Caco-2 (cell line): ENCODE data around the gene LIFR. TPM values are rescaled to one million over a fixed set of nuclear protein-coding genes. Genes with fewer than 3 reads are reported as not detected.
"Not testable (repeated sequence)": the region's sequence is repeated elsewhere in the genome, so short reads cannot be mapped to it uniquely, and the experiment has no call there.

ENCODE experiments used
- BruUV-seq: library from RNA; stranded (reverse); fragments of 400-500 nt; replicated peaks from 2 replicates; lab custom pipeline; 2021; lab: Mats Ljungman, UMichigan
- CTCF ChIA-PET: fragments of 300-600 bp; sonication (Branson Sonifier 250); formaldehyde crosslinking; loops from one replicate; lab custom pipeline; 2022; ENCODE audit warnings: antibody characterized with exemption; lab: Charles Lee
- POLR2A ChIA-PET: fragments of 300-600 bp; sonication (Branson Sonifier 250); formaldehyde crosslinking; loops from one replicate; lab custom pipeline; 2022; ENCODE audit warnings: antibody characterized with exemption; lab: Charles Lee
- DNase-seq, 2 experiments: peaks; one replicate each; pipeline versions ENCODE4 v3.0.0 to v3.0.0-alpha.2; 2020 to 2022
- H3K27me3 ChIP-seq: replicated peaks from 2 replicates; pipeline ENCODE4 v1.6.0; 2011; ENCODE audit warnings: low read length; ENCODE audit not compliant: control insufficient read depth, insufficient read depth
- H3K36me3 ChIP-seq: 2 replicates; pipeline ENCODE4 v1.5.1; 2011; ENCODE audit warnings: low read length; ENCODE audit not compliant: control insufficient read depth, insufficient read depth
- H3K4me1 ChIP-seq: fragments of 250-450 bp; sonication (Bioruptor Pico); 2 replicates; pipeline ENCODE4 v1.5.1; 2020; ENCODE audit warnings: mild to moderate bottlenecking
- H3K4me3 ChIP-seq: 2 replicates; pipeline ENCODE4 v1.5.1; 2011; ENCODE audit warnings: low read depth, mild to moderate bottlenecking, control low read depth, low read length
- H3K9me3 ChIP-seq: fragments of 250-450 bp; sonication (Bioruptor Pico); 2 replicates; pipeline ENCODE4 v1.5.1; 2020; ENCODE audit warnings: mild to moderate bottlenecking, moderate library complexity
- H3K27ac Mint-ChIP-seq: one replicate; pipeline ENCODE4 v1.8.0; 2022; ENCODE audit warnings: mixed read lengths; ENCODE audit not compliant: unreplicated experiment
- H3K27me3 Mint-ChIP-seq: one replicate; pipeline ENCODE4 v1.8.0; 2022; ENCODE audit warnings: mixed read lengths; ENCODE audit not compliant: insufficient read depth, unreplicated experiment
- H3K36me3 Mint-ChIP-seq: one replicate; pipeline ENCODE4 v1.8.0; 2022; ENCODE audit warnings: mild to moderate bottlenecking, mixed read lengths; ENCODE audit not compliant: insufficient read depth, unreplicated experiment
- H3K4me1 Mint-ChIP-seq: one replicate; pipeline ENCODE4 v1.8.0; 2022; ENCODE audit warnings: low read depth, mixed read lengths; ENCODE audit not compliant: unreplicated experiment
- H3K4me3 Mint-ChIP-seq: one replicate; pipeline ENCODE4 v1.8.0; 2022; ENCODE audit warnings: mild to moderate bottlenecking, moderate library complexity, mixed read lengths; ENCODE audit not compliant: unreplicated experiment
- H3K9me3 Mint-ChIP-seq: one replicate; pipeline ENCODE4 v1.8.0; 2022; ENCODE audit warnings: mixed read lengths; ENCODE audit not compliant: unreplicated experiment
- intact Hi-C: fragments of 100-400 bp; cut with micrococcal nuclease; formaldehyde crosslinking; loops from one replicate; pipeline ENCODE4 v1.10.0; 2022; ENCODE audit not compliant: unreplicated experiment
- total RNA-seq: library from RNA; stranded (reverse); gene quantifications from 2 replicates; pipeline ENCODE4 v1.2.3, GENCODE V29; 2022
- TF ChIP-seq, protein P1 (sequence below), 2 experiments: fragments of 200-600 bp in 1 of 2; IDR thresholded peaks; 1 replicate in 1 of 2; 2 replicates in 1 of 2; pipeline versions ENCODE4 v1.5.1 to v1.8.0; 2011 to 2022; ENCODE audit warnings: antibody characterized with exemption in 1 of 2, control low read depth in 1 of 2, inconsistent platforms in 1 of 2, low read depth in 1 of 2, low read length in 1 of 2, mild to moderate bottlenecking in 1 of 2, moderate library complexity in 1 of 2; ENCODE audit not compliant: insufficient read depth in 1 of 2, severe bottlenecking in 1 of 2, unreplicated experiment in 1 of 2

Gene LIFR
- total RNA-seq, 1 experiment from 2014 or later, result 5.1 TPM

DNA sequence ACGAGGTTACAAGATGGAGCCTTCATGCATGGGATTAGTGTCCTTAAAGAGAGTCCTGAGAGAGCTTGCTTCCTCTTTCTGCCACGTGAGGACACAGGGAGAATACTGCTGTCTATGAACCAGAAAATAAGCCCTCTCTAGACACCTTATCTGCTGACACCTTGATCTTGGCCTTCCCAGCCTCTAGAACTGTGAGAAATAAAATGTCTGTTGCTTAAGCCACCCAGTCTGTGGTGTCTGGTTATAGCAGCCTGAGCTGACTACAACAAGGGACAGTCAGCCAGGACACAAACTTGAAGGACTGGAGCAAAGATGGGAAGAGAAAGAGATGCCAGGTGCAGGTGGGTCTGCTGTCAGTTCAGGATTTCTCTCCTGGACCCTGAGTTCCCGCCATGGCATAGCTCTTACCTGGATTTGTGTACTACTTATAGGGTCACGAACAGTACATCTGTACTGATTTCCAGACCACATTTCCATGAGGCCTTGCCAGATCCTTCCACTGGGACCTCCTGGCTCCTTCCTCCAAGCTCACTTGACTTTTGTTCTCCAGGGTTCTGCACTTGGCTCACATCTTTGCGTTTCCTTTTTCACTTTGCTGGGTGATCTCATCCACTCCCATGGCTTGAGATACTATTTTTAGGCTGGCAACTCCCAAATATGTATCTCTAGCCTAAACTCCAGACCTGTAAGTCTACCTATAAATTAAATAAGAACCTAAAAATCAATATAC, 44.9 kb upstream of the LIFR start:
- no peaks in the 10 kb centered on the region for H3K36me3 ChIP-seq
- Mint-ChIP-seq H3K4me3 (no peak overlapping the region), H3K27me3 (no peaks in the 10 kb centered on the region), H3K9me3 (peaks cover 14% of the 10 kb centered on the region), H3K27ac (peak overlapping the region; percentile 93), H3K36me3 (peaks cover 29% of the 10 kb centered on the region), H3K4me1 (peaks cover 65% of the 10 kb centered on the region)
- no peak overlapping the region for H3K4me3 ChIP-seq
- no peaks in the 10 kb centered on the region; the same call in 1 of the 2 replicates for H3K9me3 ChIP-seq
- no TSS peak for BruUV-seq
- CTCF ChIA-PET, result no interaction called here
- intact Hi-C loops, result no loop called here
- peaks cover 82% of the 10 kb centered on the region for H3K4me1 ChIP-seq
- POLR2A ChIA-PET, result no interaction called here
- H3K27me3 ChIP-seq, result no peaks in the 10 kb centered on the region
- TF ChIP-seq, protein P1, sequence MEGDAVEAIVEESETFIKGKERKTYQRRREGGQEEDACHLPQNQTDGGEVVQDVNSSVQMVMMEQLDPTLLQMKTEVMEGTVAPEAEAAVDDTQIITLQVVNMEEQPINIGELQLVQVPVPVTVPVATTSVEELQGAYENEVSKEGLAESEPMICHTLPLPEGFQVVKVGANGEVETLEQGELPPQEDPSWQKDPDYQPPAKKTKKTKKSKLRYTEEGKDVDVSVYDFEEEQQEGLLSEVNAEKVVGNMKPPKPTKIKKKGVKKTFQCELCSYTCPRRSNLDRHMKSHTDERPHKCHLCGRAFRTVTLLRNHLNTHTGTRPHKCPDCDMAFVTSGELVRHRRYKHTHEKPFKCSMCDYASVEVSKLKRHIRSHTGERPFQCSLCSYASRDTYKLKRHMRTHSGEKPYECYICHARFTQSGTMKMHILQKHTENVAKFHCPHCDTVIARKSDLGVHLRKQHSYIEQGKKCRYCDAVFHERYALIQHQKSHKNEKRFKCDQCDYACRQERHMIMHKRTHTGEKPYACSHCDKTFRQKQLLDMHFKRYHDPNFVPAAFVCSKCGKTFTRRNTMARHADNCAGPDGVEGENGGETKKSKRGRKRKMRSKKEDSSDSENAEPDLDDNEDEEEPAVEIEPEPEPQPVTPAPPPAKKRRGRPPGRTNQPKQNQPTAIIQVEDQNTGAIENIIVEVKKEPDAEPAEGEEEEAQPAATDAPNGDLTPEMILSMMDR (IDR thresholded peaks at IDR 0.05; ENCODE audit: insufficient read depth in 1 of 2, low read depth in 1 of 2, low read length in 1 of 2, severe bottlenecking in 1 of 2, unreplicated experiment in 1 of 2), result no peak
- no peak for DNase-seq

DNA sequence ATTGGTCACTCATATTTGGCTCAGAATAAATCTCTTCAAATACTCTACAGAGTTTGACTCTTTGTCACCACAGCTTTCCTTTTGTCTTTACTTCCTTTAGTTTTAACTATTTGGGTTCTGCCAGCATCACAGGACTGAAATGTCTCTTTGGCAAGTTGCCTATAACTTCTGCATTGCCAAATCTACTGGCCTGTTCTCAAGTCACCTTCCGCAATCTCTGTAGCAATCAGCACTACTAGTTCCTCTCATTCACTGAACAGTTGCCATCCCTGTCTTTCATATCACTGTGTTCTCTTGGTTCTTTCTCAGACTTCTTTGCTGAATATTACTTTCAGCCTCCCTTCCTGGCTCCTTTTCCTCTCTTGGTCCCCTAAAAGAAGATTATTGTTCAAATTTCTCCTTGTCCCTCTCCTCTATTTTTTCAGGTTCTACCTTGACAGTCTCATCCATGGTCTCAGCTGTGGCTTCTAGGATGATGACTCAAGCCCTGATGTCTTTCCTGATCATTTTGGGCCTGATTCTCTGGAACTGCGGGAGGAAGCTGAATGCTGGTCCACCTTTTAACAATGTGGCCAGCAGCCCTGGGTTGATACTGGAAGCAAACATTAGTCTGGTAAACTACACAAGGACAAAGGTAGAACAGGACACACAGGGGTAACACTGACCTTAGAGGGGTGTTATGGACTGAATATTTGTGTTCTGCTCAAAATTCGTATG, 44.0 kb upstream of the LIFR start:
- TF ChIP-seq, protein P1 (IDR thresholded peaks at IDR 0.05; ENCODE audit: insufficient read depth in 1 of 2, low read depth in 1 of 2, low read length in 1 of 2, severe bottlenecking in 1 of 2, unreplicated experiment in 1 of 2), result no peak
- H3K4me3 ChIP-seq, result no peak overlapping the region
- DNase-seq, result peak in 1 of 2 experiments; percentile 27
- CTCF ChIA-PET, result no interaction called here
- peaks cover 29% of the 10 kb centered on the region for H3K36me3 Mint-ChIP-seq
- POLR2A ChIA-PET, result interaction anchor here (0.8 kb wide), 1 partner anchor 8 kb away, joined by 3 read pairs; no protein-coding TSS in a partner anchor
- H3K9me3 ChIP-seq, result no peaks in the 10 kb centered on the region; the same call in 1 of the 2 replicates
- H3K4me1 ChIP-seq, result peaks cover 75% of the 10 kb centered on the region
- H3K27me3 Mint-ChIP-seq, result no peaks in the 10 kb centered on the region
- intact Hi-C loops, result no loop called here
- no peak overlapping the region for H3K4me3 Mint-ChIP-seq
- H3K4me1 Mint-ChIP-seq, result peaks cover 58% of the 10 kb centered on the region
- H3K9me3 Mint-ChIP-seq, result peaks cover 14% of the 10 kb centered on the region
- peak overlapping the region; percentile 93 for H3K27ac Mint-ChIP-seq
- H3K27me3 ChIP-seq, result no peaks in the 10 kb centered on the region
- BruUV-seq, result no TSS peak
- no peaks in the 10 kb centered on the region for H3K36me3 ChIP-seq

DNA sequence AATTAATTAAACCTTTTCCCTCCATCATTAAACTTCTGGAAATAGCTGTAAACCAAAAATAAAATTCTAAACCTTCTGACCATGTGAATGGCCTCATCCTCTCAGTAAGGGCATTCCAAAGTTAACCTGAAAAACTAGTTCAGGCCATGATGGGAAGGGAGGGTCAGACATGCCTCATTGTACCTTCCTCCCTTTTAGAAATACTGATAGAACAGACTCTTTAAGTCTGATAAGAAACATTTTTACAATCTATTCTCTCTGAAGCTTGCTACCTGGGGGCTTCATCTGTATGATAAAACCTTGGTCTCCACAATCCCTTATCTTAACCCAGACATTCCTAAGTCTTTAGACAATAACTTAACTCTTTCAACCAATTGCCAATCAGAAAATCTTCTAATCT, 43.3 kb upstream of the LIFR start:
- peaks cover 61% of the 10 kb centered on the region for H3K4me1 Mint-ChIP-seq
- not testable (repeated sequence) for H3K9me3 ChIP-seq, H3K27me3 ChIP-seq, BruUV-seq, H3K4me3 ChIP-seq, H3K27me3 Mint-ChIP-seq, H3K36me3 ChIP-seq
- intact Hi-C loops, result loop anchor here (1.0 to 5.0 kb wide), 4 partner anchors 9 to 67 kb away; no protein-coding TSS in a partner anchor
- H3K9me3 Mint-ChIP-seq, result peaks cover 14% of the 10 kb centered on the region
- CTCF ChIA-PET, result interaction anchor here (0.8 to 1.9 kb wide), 3 partner anchors 8 to 179 kb away, joined by 4 to 6 read pairs (median 5); no protein-coding TSS in a partner anchor
- peak; percentile 70 to 71 for DNase-seq
- H3K27ac Mint-ChIP-seq, result peak overlapping the region; percentile 93
- H3K4me1 ChIP-seq, result peaks cover 69% of the 10 kb centered on the region
- POLR2A ChIA-PET, result interaction anchor here (0.8 to 1.4 kb wide), 2 partner anchors 8 to 61 kb away, joined by 3 to 5 read pairs; no protein-coding TSS in a partner anchor
- peaks cover 35% of the 10 kb centered on the region for H3K36me3 Mint-ChIP-seq
- peak overlapping the region; percentile 60 for H3K4me3 Mint-ChIP-seq
